Measurements from ENCODE around the gene FOXJ3. TPM values are rescaled to one million over a fixed set of nuclear protein-coding genes. Genes with fewer than 3 reads are reported as not detected.
A peak's percentile ranks its signal among the peaks of the same experiment; 100 is the strongest.

Gene FOXJ3
- total RNA-seq, 1 donor from 2014 or later, result 60.5 TPM

DNA sequence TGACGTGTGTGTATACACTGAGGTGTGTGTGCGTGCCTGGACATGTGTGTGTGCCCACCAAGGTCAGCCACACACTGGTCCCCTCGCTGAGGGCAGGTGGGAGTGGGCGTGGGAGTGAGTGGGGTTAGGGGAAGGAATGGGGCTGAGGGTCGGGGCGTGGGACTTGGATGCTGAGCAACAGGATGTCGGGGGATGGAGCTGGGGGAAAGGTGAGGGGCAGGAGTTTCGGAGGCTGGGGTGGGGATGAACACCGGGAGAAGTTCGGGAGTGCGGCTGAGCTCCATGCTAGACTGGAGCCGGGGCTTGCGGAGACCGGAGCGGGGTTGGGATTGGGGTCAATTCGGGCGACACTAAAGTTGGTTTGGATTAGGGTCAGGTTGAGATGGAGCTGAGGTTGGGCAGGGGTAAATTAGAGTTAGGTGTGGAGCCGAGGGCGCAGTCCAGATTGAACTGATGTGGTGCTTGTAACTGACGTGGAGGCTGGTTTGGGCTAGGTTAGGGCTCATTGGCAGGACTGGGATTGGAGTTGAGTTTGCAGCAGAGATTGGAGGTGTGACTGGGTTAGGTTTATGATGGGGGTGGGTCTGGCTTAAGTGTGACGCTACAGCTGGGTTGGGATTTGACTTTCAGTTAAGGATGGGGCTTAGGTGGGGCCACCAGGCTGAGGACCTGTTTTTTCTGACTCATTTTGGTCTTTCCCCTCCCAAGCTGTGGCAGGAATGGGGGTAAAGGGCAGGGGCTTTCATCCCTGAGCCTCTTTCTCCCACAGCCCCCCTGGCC lies 167.2 kb downstream of the FOXJ3 start:
- no peak for DNase-seq

DNA sequence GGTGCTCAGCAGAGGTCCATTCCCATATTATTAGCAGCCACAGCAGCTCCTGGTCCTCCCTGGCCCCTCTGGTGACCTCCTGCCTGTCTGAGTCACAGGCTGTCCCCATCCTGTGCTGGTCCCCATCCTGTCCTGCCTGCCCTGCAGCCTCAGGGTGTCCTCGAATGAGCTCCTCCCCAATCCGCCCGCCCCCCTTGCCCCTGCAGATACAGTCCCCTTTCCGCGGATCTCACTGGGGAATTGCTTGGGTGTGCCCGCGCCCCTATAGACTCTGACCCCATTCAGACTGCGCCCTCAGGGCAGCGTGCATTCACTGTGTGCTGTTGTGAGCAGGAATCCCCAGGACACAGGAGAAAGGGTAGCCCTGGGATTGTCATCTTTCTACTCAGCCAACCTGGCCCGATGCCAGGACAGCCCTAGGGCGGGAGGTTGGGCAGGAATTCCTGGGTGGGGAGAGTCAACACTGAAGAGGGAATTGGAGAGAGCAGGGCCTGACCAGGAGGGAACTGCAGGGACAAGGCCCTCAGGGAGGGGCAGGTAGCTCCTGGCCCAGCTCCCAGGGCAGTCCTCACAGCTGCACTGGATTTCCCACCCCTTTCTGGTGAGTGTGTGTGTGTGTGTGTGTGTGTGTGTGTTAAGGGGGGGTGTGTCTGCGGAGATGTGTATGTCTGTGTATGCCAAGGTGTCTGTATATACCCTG lies 169.4 kb downstream of the FOXJ3 start:
- no peak for DNase-seq

GRCh38 chr1:42164551-42165420 lies 170.2 kb downstream of the FOXJ3 start, which contains the start of gene GUCA2A:
TSS of gene GUCA2A (minus strand) at chr1:42164745. CDS start at chr1:42164712, 33 bp downstream.
- no peak for DNase-seq

- no peak for DNase-seq
Observed at GRCh38 chr1:42163536-42164503, 171.2 kb downstream of the FOXJ3 start.

- DNase-seq, result no peak
Observed at GRCh38 chr1:42163114-42163513, 171.9 kb downstream of the FOXJ3 start.

GRCh38 chr1:42162181-42162580 lies 172.9 kb downstream of the FOXJ3 start:
- DNase-seq, result no peak

DNA sequence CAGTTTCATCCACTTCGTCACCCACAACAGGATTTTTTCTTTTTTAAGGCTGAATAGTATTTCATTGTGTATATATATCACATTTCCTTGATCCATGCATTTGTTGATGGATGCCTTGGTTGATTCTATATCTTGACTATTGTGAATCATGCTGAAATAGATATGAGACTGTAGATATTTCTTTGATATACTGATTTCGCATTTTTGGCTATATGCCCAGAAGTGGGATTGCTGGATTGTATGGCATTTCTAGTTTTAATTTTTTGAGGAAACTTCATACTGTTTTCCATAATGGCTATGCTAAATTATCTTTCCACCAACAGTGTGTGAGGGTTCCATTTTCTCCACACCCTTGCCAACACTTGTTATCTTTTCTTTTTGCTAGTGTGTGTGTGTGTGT lies 176.8 kb downstream of the FOXJ3 start:
- no peak for DNase-seq

- DNase-seq, result no peak
Observed at GRCh38 chr1:42157667-42158066, 177.4 kb downstream of the FOXJ3 start.

DNA sequence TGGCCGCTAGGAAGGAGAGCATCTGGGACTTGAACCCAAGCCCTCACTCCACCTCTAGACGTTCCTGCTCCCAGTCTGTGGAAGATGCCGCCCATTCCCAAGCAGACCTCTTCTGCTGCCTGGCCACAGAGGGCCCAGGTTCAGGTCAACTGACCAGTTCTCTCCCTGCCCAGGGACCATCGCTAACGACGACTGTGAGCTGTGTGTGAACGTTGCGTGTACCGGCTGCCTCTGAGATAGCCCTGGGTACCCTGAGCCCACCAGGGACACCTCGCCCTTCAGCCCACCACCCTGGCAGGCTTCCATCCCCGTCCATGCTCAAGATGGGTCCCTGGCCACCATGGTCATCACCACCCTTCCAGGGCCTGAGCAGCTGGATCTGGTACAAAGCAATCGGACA lies 179.7 kb downstream of the FOXJ3 start:
- no peak for DNase-seq

- no peak for DNase-seq
Observed at GRCh38 chr1:42154685-42155084, 180.3 kb downstream of the FOXJ3 start.

DNA sequence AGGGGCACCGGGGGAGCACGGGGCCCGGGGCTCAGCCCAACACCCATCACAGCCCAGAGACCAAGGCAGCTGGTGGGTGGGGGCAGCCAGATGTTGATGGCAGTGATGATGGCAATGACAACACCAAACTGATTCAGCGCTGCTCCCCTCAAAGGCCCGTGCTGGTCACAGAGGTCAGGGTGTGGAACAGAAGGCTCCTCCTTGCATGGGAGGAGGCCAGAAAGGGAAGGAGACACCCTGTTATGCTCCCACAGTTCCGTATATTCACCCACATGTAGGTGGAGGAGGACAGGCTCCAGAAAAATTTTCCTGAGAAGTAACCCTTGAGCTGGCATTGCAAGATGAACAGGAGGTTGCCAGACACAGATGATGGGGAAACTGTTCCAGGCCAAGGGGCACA lies 181.4 kb downstream of the FOXJ3 start:
- DNase-seq, result no peak

DNA sequence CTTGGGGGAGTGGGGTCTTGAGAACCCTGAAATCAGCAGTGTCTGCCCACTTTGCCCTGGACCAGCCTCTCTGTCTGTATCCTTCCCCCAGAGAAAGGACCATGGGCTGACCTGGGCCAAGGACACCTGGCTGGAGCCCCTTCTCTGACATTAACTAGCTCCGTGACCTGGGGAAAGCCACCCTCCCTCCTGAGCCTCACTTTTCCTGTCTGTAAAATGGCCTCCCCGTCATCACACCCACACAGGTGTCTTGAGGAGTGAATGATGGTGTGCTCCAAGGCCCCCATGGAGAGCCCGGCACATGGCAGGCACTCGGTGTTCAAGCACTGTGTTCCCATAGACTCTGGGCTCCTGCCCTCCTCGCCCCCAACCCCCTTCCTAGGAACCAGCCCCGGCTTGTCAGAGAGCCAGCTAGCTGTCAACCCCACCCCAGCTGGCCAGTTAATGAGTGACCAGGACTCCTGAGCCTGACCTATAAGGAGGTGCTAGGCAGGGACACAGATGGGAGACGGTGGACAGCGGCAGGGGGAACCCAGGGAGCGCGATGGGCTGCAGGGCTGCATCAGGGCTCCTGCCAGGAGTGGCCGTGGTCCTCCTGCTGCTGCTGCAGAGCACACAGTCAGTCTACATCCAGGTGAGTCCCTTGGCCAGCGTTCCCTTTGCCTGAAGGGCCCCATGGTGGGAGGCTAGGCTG lies 182.0 kb downstream of the FOXJ3 start, which contains the start of gene GUCA2B:
TSS of gene GUCA2B (plus strand) at position 504 of the 694 bp plus-strand sequence. CDS start at position 545, 41 bp downstream.
- no peak for DNase-seq

DNA sequence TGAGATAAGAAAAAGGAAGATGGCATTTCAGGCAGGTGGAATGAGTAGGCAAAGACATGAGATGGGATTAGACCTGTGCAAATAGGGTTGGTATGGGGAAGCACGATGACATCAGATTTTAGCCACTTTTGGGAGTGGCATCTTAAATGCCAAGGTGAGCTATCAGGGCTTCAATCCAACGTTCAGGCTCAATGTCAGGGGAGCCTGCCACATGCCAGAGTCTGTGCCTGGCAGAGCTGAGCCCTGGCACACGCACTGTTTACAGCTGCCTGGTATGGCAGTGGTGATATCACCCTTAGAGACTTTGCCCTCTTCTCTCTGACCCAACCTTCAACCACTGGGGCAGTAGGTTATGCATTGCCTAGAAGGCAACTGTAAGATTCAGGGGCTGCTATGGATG lies 182.9 kb downstream of the FOXJ3 start:
- DNase-seq, result no peak

DNA sequence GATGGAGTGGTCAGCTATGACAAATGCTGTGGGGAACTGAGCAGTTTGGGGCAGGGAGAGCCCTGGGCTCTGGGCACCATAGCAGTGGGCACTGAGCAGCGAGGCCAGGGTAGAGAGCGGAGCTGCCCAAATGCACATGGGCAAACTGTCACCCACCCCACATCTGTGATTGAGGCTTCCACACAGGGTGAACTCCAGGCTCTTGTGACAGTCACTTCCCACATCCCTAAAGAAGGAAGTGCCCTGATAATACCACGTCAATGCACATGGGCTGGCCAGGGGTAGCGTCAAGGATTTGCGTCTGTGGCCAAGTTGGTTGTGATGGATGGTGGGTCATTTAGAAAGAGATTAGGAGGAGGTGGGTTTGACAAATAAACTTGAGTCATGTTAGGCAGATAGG lies 184.4 kb downstream of the FOXJ3 start:
- DNase-seq, result no peak

DNA sequence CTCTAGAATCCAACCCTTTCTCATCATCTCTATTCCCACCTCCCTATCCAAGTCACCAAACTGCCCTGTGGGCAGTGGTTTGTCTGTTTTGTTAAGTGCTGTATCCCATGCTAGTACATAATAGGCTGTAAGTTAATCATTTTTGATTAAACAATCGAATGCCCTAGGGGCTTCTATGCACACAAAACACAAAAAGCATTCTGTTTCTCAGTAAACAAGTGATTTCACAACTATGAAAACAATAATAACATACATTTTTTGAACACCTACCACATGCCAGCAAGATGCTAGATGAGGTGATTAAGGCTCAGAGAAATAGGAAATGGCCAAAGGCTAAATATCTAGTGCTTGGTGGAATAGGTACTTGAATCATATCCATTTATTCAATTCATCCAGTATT lies 186.9 kb downstream of the FOXJ3 start:
- DNase-seq, result no peak

GRCh38 chr1:42146626-42147320 lies 188.3 kb downstream of the FOXJ3 start:
- DNase-seq, result peak; percentile 9

DNA sequence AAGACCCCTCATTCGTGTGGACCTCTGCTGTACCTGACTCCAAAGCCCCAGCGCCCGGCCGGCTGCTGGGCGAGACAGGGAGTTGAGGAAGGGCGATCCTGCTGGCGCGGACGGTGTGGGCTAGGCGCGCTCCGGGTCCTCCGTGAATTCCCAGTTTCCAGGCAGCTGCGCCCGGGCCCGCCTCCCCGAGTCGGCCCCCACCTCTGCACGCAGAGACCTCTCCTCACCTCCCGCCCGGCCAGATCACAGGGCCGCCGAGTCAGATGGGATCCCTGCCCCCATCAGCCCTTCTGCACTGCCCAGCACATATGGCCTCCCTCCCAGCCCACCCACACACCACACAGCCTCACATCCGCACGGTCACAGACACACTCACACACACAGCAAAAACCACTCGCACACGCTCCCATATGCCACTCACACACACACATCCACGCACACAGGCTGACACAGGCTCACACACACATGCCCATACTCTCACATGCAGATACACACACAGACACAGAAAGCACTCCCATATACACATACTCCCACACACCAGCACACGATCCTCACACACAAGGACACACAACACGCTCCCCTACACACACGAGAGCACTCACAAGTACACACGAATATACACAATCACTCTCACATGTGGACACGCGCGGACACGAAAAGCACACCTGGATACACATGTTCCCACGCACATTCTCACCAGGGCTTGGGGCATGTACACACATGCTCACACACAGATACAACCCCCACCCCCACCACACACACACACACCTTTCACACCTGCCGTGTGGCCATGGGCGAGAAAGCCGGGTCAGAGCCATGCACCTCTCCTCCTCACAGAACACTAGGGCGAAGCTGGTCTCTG lies 189.0 kb downstream of the FOXJ3 start:
- no peak for DNase-seq

DNA sequence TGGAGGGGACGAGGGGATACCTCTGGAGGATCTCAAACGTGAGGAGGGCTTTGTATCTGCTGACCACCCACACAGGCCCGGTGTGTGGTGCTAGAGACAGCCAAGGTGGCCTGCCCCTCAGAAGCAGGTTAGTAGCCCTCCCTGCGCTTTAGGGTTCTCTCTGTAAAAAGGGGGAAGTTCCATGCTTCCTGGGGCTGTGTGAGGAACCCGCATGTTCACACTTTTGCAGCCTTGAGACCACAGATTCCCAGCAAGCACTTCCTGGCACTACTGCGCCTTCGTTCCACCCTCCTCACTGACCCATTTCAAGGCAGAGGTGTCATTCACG lies 189.7 kb downstream of the FOXJ3 start:
- no peak for DNase-seq

DNA sequence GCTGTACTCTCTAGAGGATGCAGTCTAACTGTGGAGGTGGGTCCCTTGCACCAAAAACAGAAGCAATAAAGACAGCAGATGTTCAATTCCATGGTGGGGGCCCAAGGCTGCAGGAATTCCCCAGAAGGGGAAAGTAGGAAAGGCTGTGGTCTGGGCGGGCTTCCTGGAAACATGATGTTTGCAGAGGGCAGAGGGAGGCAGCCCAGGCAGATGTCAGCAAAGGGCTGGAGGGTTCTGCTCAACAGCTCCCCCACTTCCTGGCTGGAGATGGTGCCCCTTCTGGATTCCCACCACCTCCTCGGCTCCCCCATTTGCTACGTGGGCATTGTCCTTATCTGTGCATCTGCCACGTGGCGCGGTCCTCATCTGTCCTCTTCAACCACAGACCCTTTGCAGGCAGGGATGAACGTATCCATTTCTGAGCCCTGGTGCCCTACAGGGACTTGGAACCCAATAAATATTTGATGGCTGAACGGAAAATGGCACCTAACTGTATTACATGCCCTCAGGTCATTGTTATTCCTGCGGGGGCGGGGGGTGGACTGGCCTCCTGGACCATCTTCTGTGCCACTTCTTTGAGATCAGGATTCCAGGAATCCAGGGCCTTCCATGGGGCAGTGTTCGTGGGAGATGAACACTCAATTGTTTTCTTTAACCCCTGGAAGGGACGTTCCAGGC lies 190.2 kb downstream of the FOXJ3 start:
- DNase-seq, result no peak

Measured in skin of body (tissue), 2 donors.